Measurements from ENCODE around the gene HOXA1.

HOXA1 gene

DNA sequence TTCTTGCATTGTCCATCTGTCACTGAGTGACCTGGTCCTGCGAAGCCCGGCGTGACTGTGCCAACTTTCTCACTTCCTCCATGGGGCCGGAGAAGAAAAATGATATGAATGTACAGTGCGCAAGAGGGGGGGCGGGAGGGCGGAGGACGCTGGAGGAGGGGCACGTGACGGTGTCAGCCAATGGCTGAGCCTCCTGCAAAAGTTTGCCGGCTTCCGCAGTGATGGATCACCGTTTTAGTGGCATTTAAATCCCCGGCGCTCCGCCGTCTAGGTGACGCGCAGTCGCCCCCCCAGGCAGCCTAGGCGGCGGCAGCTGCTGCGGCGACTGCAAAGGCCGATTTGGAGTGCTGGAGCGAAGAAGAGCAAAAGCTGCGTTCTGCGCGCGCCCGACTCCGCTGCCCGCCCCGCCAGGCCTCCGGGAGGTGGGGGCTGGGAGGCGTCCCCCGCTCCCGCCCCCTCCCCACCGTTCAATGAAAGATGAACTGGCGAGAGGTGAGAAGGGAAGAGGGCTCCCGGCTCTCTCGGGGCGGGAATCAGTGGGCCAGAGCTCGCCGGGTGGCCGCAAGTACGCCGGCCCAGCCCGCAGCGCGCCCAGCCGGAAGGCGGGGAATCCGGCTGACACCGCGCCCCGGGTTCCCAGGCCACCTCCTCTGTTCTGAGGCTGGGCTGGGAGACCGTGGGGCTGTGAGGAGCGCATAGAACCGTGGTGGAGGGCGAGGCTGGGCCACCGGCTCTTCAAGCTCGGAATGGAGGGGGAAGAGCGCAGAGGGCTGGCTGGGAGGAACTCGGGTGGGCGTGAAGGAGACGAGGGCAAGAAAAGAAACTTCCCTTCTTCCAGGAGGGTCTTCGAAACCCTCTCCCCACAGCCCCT is at the start of gene HOXA1:
Gene HOXA1, minus strand, starts transcription at position 104 of the 871 bp plus-strand sequence. Its CDS starts 88 bp downstream, at position 16.
- POLR2A ChIA-PET (ENCODE audit: low non-redundant PET) = interaction anchor here (0.5 to 0.7 kb wide), 3 partner anchors 15 to 902 kb away, joined by 3 read pairs; no protein-coding TSS in a partner anchor
- peak within 1 kb of the TSS; percentile 95 for H3K27ac ChIP-seq

GRCh38 chr7:27145165-27145913 is 49.5 kb upstream of the HOXA1 start:
- POLR2A ChIA-PET (ENCODE audit: low non-redundant PET) = no interaction called here
- TF ChIP-seq CTCF (conservative IDR thresholded peaks at IDR 0.05; ENCODE audit: low read depth) = no peak
- no peak for DNase-seq (ENCODE audit: low spot score)
- H3K27ac ChIP-seq = peak overlapping the region; percentile 90
- CTCF ChIA-PET = interaction anchor here (0.6 to 3.7 kb wide), 7 partner anchors 16 to 466 kb away, joined by 3 to 34 read pairs (median 5); no protein-coding TSS in a partner anchor

More for the DNA sequence above, at the start of gene HOXA1:
- DNase-seq (ENCODE audit: low spot score) = peak; percentile 98
- no peak for TF ChIP-seq CTCF (conservative IDR thresholded peaks at IDR 0.05; ENCODE audit: low read depth)
- CTCF ChIA-PET = interaction anchor here (0.5 to 3.3 kb wide), 11 partner anchors 17 to 1280 kb away, joined by 3 to 13 read pairs (median 4); partner anchors contain the start of gene HOXA5

DNA sequence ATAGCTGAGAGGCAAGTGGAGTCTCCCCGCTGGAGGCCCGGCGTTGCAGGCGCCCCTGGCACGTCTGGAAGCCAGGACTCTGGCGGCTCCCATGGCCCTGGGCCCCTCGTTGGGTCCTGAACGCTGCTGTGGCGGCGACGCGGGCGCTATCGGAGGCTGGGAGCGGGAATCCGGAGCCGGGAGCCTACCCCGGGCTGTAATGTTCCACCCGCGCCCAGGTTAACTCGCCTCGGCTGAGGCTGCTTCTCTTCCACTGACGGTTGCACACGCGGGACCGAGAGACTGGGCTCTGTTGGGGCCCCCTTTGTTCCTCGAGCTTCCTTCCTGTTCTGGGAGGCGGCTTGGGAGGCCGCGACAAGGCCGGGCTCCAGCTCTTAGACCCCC is 49.0 kb upstream of the HOXA1 start:
- ChIA-PET CTCF (interaction anchor here (0.7 to 3.7 kb wide), 9 partner anchors 11 to 466 kb away, joined by 3 to 34 read pairs (median 5); partner anchors contain the start of gene HOXA1), POLR2A (ENCODE audit: low non-redundant PET) (no interaction called here)
- H3K27ac ChIP-seq = peak overlapping the region; percentile 90
- no peak for TF ChIP-seq CTCF (conservative IDR thresholded peaks at IDR 0.05; ENCODE audit: low read depth)
- no peak for DNase-seq (ENCODE audit: low spot score)

GRCh38 chr7:27143950-27144780 is 48.4 kb upstream of the HOXA1 start:
- ChIA-PET POLR2A (ENCODE audit: low non-redundant PET) (interaction anchor here (1.0 kb wide), 1 partner anchor 22 kb away, joined by 3 read pairs; no protein-coding TSS in a partner anchor), CTCF (interaction anchor here (0.6 to 3.7 kb wide), 28 partner anchors 11 to 860 kb away, joined by 3 to 34 read pairs (median 4); partner anchors contain the start of genes HOXA1 and HOXA7)
- DNase-seq (ENCODE audit: low spot score) = no peak
- peak; percentile 66 for TF ChIP-seq CTCF (conservative IDR thresholded peaks at IDR 0.05; ENCODE audit: low read depth)
- peak overlapping the region; percentile 90 for H3K27ac ChIP-seq

DNA sequence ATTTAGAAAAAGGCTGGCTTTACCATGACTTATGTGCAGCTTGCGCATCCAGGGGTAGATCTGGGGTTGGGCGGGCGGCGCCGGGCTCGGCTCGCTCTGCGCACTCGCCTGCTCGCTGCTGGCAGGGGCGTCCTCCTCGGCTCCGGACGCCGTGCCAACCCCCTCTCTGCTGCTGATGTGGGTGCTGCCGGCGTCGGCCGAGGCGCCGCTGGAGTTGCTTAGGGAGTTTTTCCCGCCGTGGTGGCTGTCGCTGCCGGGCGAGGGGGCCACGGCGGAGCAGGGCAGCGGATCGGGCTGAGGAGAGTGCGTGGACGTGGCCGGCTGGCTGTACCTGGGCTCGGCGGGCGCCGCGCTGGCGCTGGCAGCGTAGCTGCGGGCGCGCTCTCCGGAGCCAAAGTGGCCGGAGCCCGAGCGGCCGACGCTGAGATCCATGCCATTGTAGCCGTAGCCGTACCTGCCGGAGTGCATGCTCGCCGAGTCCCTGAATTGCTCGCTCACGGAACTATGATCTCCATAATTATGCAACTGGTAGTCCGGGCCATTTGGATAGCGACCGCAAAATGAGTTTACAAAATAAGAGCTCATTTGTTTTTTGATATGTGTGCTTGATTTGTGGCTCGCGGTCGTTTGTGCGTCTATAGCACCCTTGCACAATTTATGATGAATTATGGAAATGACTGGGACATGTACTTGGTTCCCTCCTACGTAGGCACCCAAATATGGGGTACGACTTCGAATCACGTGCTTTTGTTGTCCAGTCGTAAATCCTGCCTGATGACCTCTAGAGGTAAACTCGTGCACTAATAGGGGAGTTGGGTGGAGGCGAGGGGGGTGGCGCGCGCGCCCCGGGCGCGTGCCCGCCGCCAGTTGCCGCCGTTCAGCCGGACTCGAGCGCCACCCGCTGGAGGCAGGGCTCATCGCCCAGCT is 47.5 kb upstream of the HOXA1 start, which contains the start of gene HOXA5:
Gene HOXA5, minus strand, starts transcription at position 659 of the 927 bp plus-strand sequence. Its CDS starts 74 bp downstream, at position 585.
- peak; percentile 98 for DNase-seq (ENCODE audit: low spot score)
- POLR2A ChIA-PET (ENCODE audit: low non-redundant PET) = interaction anchor here (0.6 to 1.0 kb wide), 2 partner anchors 22 to 23 kb away, joined by 3 read pairs; no protein-coding TSS in a partner anchor
- peak; percentile 99 for TF ChIP-seq CTCF (conservative IDR thresholded peaks at IDR 0.05; ENCODE audit: low read depth)
- CTCF ChIA-PET = interaction anchor here (0.5 to 3.7 kb wide), 29 partner anchors 12 to 1251 kb away, joined by 3 to 34 read pairs (median 4); partner anchors contain the start of genes HOXA1 and HOXA7
- peak within 1 kb of the TSS; percentile 90 for H3K27ac ChIP-seq

Data from RWPE1 (cell line).